GM04503 (cell line): ENCODE measurements around the gene UGT1A1.

Experiments used
- DNase-seq: peaks from one replicate; pipeline ENCODE4 v3.0.0-alpha.2; 2012; ENCODE audit warnings: low read depth

The UGT1A1 gene

DNA sequence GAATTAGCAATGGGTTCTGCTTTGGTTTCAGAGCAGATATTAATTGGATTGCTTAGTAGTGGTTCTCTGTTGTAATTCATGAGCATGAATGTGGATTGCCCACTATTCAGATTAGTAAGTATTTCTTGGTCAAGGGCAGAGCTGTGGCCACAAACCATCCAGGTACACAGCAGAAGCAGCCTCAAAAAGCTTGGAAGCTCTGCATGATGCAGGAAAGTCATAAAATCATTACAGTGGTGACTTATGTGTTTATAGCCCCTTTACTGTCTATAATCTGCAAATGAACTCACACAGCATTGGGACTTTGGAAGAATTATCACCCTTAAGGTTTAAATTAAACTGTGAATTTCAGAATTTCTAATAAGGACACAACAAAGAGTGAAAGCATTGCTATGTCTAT is 1.9 kb upstream of the UGT1A1 start:
- no peak for DNase-seq

DNA sequence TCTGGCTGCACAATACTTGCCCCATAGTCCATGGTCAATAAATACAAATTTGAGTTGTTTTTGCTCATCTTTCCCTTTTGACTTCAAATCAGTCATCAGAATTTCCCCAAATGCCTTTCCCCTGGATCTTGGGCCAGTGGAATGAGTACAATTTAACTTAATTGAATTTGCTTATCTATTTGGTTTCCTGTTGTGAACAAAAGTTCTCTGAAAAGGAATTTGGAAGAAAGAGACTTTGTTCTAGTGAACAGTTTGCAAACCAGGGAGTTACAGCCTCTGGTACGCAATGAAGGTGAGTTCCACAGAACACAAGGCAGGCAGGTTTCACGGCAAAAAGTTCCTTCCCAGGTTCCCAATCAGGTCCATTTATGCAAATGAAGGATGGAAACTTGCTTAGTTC is 1.2 kb upstream of the UGT1A1 start:
- DNase-seq, result no peak

DNA sequence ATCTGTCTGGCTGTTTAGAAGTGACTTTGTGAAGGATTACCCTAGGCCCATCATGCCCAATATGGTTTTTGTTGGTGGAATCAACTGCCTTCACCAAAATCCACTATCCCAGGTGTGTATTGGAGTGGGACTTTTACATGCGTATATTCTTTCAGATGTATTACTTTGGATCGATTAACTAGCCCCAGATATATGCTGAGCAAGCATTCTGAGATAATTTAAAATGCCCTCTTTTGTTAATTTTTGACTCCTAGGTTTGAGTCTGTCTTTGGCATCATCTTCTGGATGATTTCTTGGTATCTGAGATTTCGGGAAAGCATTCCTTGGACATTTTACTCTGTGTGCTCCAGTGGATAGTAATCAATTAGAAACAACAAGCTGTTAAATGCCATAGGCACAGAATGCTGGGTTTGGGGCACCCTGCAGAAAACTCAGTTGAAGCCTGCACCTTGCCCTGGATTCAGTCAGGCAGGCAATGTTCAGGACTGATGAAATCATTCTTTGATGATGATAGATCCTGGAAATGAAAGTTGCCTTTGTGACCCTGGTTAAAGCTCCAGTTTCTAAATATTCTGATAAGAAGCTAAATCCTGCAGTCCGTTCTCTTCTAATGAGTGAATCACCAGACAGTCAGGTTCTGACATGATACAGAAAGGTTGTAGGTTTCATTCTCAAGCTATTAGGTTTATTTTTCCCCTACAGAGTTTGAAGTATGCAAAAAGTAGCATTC is 1.1 kb downstream of the UGT1A1 start:
- no peak for DNase-seq

DNA sequence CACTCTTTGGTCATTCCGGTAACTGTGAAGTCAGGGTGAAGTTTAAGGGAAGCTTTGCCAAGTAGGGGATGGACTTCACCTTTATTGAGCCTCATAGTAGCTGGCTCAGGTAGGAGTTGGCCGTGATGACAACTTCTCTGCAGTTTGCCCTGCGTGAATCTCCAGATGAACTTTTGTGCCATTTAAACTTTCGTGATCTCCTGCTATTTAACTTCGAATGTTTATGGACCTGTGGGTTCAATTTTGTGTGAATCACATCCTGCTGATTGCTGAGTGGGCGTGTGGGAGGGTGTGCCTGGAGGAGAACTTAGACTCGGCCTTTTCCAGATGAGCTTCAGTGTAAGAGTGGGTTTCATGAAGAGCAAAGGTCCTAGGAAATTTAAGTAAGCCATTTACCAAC is 4.2 kb downstream of the UGT1A1 start:
- peak; percentile 26 for DNase-seq

DNA sequence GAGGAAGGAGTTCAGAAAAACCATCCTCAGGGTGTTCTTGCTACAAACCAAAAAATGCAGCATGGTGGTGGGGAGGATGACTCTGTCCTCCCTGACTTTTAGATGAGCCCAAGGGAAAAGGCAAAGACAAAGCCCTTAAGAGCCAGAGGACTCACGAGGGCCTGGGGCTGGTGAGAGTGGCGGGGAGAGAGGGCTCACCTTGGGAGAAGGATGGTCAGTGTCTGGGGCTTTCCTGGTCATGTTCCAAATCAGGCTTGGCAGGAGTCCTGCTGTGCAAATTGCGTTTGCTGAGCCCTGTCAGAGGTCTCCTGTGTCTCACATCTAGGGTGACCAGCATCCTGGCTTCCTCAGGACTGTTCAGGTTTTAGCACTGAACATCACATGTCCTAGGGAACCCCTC is 4.7 kb downstream of the UGT1A1 start:
- DNase-seq, result no peak

DNA sequence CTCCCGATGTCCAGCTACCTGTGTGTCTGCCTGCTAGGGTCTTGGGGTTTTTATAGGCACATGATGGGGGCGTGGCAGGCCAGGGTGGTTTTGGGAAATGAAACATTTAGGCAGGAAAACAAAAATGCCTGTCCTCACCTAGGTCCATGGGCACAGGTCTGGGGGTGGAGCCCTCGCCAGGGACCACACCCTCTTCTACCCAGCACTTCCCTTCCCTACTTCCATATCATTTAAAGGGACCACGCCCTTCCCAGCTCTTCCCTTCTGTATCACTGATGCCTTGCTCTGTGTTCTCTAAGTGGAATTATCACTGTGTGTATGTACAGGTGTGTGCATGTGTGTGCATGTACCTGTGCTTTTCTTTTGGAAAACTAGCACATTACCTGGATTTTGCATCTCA is 6.3 kb downstream of the UGT1A1 start:
- no peak for DNase-seq

DNA sequence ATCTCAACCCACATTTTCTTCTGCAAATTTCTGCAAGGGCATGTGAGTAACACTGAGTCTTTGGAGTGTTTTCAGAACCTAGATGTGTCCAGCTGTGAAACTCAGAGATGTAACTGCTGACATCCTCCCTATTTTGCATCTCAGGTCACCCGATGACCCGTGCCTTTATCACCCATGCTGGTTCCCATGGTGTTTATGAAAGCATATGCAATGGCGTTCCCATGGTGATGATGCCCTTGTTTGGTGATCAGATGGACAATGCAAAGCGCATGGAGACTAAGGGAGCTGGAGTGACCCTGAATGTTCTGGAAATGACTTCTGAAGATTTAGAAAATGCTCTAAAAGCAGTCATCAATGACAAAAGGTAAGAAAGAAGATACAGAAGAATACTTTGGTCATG is 8.0 kb downstream of the UGT1A1 start:
- DNase-seq, result no peak

DNA sequence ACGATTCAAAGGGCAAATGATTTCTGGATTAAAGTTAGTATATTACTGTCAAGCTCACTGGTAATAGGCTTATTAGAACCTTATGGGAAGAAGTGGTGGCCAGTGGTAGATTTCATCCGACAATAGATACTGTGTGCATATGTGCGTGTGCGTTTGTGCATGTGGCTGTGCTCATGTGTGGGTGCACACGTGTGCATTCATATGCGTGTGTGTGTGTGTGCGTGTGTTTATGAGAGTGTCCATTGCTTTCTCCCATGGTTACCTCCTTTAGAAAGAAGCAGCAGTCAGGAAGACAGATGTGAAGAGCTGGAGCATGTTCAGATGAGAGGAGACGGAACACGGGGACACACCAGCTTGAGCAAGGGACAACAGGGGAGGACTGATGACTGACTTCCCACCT is 9.2 kb downstream of the UGT1A1 start:
- no peak for DNase-seq

DNA sequence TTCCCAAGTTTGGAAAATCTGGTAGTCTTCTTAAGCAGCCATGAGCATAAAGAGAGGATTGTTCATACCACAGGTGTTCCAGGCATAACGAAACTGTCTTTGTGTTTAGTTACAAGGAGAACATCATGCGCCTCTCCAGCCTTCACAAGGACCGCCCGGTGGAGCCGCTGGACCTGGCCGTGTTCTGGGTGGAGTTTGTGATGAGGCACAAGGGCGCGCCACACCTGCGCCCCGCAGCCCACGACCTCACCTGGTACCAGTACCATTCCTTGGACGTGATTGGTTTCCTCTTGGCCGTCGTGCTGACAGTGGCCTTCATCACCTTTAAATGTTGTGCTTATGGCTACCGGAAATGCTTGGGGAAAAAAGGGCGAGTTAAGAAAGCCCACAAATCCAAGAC is 12.1 kb downstream of the UGT1A1 start:
- no peak for DNase-seq

DNA sequence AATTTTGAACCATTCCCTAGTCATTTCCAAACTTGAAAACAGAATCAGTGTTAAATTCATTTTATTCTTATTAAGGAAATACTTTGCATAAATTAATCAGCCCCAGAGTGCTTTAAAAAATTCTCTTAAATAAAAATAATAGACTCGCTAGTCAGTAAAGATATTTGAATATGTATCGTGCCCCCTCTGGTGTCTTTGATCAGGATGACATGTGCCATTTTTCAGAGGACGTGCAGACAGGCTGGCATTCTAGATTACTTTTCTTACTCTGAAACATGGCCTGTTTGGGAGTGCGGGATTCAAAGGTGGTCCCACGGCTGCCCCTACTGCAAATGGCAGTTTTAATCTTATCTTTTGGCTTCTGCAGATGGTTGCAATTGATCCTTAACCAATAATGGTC is 12.5 kb downstream of the UGT1A1 start:
- no peak for DNase-seq

DNA sequence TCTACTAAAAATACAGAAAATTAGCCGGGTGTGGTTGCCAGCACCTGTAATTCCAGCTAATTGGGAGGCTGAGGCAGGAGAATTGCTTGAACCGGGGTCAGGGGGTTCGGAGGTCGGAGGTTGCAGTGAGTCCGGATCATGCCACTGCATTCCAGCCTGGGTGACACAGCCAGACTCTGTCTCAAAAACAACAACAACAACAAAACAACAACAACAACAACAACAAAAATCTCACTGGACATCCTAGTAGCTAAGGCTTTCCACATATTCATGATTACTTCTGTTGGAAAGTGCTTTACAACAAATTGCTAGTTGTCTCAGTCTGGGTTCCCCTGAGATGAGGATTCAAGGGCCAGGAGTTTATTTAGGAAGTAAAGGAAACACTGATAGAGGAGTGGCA is 13.8 kb downstream of the UGT1A1 start:
- DNase-seq, result no peak

DNA sequence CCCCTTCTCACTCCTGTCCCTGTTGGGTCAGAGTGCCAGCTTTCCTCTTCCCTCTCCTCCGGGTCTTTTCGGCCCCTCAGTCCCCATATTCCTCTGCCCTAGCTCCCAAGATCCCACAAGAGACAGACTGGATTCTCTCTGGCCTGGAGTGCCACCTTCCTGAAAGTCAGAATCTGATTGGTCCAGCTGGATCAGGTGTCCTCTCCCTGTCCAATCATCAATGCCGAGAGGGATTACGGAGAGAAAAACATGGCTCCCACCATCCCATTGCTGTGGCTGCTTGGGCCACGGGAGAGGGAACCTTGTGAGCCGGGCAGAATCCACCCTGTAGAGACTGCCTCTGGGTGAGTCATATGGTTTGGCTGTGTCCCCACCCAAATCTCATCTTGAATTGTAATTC is 15.3 kb downstream of the UGT1A1 start:
- DNase-seq, result no peak

DNA sequence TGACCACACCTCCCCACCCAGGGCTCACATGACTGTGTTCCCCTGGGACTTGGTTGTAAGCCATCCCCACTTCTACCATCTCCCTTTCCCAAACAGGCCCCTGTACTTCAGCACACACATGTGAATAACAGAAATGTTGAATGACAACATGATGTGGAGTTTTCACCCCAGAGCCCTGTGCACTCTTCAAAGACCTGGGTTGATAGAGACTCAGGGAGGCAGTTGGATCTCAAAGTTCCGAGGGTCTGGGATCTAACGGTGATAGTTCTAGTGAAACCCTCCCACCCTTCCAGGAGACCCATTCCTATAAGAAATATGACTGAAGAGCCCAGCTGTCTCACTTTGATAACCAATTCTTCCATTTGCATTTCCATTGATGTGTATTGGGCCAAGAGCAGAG is 18.0 kb downstream of the UGT1A1 start, which contains the start of gene MROH2A:
Gene MROH2A, plus strand, starts transcription at position 301 of the 400 bp plus-strand sequence. CDS start 1,029 bp downstream, outside the sequence.
- no peak for DNase-seq

DNA sequence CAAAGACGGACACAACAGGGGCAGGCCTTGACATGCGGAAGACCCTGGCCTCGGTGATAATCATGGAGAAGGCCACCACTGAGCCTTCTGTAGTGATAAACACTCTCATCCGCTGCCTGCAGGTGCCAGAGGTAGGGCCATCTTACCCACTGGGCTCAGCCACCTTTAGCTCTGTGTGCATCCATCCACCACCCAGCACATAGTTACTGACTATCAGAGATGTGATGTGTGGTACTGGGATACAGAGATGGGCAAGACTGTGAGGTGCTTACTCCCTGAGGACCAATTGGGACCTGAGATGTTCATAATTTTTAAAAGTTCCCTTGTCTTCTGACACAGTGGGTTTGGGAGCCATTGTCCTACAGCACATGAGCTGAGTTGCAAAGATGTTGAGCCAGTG is 19.7 kb downstream of the UGT1A1 start:
- no peak for DNase-seq

DNA sequence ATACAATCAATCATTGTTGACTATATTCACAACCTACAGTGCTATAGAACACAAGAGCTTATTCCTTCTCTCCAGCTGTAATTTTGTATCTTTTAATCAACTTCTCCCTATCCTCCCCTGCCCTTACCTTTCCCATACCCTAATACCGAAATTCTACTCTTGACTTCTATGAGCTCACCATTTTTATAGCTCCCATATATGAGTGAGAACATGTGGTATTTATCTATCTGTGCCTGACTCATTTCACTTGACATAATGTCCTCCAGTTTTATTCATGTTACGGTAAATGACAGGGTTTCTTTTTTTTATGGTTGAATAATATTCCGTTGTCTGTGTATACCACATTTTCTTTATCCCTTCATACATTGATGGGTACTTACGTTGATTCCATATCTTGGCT is 20.7 kb downstream of the UGT1A1 start:
- no peak for DNase-seq

DNA sequence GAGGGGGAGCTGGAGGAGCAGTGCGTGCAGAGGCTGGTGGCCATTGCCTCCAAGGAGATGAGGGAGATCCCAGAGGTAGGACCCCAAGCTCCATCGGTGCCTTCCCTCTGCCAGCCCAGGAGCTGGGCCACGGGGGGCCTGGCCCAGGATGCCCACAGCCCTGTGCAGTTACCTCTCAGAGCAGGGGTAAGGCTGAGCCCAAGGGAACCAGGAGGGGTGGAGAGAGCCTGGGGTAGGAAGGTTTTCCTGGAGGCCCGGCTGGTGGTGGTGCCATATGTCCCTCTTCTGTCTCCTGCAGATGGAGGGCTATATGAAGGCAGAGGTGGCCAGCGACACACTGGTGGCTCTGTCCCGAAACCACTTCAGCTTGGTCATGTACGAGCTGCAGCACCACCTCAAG is 29.5 kb downstream of the UGT1A1 start:
- no peak for DNase-seq

DNA sequence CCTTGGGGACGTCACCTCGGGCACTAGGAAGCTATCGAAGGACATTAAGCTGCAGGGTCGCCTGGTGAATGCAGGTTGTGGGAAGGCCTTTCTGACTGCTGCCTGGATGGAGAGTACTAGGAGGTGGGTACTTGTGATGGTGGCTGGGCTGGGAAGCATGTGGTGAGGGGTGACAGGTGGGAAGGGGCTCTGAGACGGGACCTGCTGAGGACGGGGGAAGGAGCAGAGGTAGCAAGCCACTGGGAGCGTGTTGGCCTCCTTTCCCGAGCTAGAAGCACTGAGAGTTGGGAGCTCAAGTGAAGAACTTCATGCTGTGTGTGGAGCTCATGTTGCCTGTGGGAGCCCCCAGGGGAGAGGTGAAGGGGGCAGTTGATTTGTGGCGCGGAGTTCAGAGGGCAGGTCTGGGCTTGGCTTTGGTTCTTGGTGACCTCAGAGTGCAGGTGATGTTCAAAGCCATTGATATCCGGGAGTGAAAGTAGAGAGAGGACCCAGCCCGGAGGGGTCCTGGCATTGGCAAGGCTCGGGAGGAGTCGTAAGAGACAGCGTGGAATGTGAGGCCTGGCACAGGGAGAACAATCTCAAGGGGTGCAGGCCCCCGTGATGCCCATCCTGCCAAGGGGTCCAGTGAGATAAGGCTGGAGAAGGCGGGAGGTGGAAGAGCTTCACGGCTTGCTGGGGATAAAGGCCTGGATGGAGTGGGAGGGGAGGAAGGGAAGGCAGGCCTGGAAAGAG is 31.2 kb downstream of the UGT1A1 start:
- DNase-seq, result no peak

DNA sequence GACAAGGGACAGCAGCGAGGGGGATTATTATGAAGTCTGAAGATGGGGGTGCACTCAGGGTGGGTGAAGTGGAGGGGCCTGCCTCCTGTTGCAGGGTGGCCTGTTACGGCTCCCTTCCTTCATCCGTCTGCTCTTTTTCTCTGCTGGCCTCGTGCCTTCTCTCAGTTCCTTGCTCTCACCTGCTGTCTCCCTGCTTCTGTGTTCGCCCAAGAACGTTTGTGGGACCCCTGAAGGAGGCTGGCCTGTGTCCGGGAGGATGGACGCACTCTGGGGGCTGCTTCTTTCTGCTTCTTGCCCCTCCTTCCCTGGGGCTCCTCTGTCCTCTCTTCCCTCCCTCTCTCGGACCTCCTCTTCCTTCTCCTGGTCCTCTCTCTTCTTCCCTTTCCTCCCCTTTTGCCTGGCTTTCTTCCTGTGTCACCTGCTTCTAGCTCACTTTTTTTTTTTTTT is 31.8 kb downstream of the UGT1A1 start:
- no peak for DNase-seq

DNA sequence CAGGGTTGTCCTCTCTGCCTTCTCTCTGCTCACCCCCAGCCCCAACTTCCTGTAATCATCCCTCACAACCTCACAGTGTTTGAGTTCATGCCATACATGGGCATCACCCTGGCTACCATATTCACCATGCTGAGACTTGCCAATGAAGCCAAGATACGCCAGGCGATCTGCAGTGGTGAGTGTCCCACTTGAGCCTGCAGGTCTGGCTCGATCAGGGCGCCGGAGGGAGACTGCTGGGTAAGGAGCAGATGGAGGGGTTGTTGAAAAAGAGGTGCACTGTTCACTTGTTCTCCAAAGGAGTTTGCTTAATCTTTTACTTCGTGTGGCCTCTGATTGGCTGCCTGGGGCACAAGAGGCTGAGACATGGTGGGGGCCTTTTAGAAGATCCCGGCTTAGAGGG is 32.6 kb downstream of the UGT1A1 start:
- no peak for DNase-seq

DNA sequence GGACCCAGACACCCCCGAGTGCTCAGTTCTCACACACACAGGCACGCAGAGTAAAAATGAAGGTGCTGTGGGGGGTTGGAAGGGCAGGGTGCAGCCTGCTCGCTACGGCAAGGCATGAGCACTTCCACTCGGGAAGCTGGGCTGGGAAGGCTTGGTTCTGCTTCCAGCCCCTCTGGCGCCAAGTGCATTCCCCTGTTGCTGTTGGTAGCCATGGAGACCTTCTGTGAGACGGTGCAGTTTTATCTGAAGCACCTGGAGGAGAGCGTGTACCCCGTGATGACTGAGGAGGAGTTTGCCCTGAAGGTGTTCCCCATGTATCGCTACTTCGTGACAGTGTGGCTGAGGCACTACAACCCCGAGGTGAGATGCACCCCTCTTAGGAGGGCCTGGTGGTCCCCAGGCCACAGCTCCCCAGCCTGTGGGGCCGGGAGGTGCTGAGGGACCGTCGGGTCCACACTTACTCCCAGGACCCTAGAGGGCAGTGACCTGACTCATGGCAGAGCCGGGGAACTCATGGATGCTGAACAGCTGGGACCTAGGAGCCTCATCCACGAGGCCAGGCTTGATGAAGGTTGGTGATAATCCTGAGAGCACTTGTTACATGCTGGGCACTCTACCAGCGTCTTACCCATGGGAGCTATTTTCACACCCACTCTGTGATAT is 33.5 kb downstream of the UGT1A1 start:
- DNase-seq, result no peak

DNA sequence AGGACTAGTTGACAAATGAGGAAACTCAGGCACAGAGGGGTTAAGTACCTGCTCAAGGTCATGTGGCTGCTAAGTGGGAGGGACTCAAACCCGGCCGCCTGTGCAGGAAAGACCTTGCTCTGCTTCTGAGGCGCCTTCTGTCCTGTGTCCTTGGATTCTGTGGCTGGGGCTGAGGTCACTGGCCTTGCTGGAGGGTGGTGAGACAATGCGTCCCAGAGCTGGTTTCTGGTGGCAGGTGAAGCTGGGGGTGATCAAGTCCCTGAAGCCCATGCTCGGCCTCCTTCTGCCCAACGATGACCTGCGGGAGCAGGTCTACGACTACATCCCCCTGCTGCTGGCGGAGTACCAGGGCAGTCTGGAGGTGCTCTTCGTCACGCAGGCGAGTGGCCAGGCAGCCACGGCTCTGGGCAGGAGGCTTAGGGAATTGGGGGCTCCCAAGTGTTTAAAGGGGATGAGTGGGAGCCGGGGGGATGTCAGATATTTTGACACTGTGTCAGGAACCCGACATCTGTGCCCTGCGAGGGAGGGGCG is 34.1 kb downstream of the UGT1A1 start:
- DNase-seq, result no peak

DNA sequence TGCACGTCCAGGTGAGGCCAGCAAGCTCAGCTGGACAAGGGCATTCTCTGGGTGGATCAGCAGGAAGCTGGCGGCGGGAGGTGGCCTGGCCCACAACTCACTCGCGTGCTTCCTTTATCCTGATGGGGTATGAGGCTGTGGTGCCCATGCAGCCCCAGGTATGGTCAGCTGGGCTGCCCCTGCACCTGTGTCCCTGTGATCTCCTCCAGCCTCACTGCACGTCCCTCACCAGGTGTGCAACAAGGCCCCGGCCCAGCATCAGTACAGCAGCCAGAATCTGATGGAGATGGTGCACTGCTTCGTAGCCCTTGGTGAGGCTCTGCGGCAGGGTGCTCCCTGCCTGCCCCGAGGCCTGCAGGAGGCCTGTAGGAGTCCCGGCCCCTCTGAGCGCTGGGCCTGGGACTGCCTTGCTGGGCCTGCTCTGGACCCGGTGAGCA is 35.7 kb downstream of the UGT1A1 start:
- no peak for DNase-seq

DNA sequence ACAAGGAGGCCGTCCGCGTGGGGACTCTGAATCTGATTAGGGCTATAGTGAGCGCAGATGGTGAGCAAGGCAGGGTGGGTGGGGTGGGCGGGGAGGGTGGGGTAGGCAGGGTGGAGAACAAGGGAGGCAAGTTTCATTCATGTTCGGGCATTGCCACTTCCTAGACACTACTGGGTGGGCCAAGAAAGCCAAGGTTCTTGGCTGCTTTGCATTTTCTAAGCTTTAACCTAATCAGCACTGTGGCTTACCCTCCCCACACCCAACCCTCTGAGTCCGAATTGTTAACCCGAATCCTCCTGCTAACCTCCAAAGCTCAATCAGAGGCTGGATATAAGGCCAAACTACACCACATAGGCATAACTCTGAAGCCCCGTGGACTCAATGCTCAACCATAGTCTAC is 36.2 kb downstream of the UGT1A1 start:
- DNase-seq, result no peak
